ENCODE data around the gene CLPX.

DNA sequence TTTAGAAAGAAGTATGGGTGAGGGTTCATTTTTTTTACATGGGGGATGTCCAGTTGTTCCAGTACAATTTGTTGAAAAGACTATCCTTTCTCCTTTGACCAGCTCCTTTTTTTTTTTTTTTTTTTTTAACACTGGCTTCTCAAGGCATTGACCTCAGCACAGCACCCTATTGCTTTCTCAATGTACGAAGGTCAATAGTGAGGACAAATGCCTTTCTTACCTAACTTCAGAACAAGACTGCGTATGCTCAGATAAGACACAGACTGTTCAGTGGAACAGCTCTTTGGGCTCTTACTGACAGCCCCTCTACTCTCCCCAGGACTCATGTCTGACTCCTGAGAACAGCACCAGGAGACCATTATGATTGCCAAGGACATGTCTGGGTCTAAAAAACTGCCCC, 36.6 kb upstream of the CLPX start:
- no peak for TF ChIP-seq POLR2A (IDR thresholded peaks at IDR 0.05)
- TF ChIP-seq, protein P1, sequence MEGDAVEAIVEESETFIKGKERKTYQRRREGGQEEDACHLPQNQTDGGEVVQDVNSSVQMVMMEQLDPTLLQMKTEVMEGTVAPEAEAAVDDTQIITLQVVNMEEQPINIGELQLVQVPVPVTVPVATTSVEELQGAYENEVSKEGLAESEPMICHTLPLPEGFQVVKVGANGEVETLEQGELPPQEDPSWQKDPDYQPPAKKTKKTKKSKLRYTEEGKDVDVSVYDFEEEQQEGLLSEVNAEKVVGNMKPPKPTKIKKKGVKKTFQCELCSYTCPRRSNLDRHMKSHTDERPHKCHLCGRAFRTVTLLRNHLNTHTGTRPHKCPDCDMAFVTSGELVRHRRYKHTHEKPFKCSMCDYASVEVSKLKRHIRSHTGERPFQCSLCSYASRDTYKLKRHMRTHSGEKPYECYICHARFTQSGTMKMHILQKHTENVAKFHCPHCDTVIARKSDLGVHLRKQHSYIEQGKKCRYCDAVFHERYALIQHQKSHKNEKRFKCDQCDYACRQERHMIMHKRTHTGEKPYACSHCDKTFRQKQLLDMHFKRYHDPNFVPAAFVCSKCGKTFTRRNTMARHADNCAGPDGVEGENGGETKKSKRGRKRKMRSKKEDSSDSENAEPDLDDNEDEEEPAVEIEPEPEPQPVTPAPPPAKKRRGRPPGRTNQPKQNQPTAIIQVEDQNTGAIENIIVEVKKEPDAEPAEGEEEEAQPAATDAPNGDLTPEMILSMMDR (IDR thresholded peaks at IDR 0.05), result no peak

Measured in right lobe of liver (tissue), 4 donors.